ENCODE results near the gene TSNAXIP1. TPM values are rescaled to one million over a fixed set of nuclear protein-coding genes. Genes with fewer than 3 reads are reported as not detected.

TSNAXIP1 gene
- polyA plus RNA-seq, 3 donors = 0.23 TPM; not detected in 2

- Histone ChIP-seq H3K4me3 (replicated peaks in 1 of 3; ENCODE audit: low read depth in 2 of 3, low read length in 3 of 3) (peak overlapping the region in 1 of 3 experiments; percentile 90), H3K36me3 (replicated peaks in 1 of 2; ENCODE audit: control insufficient read depth in 1 of 2, insufficient read depth in 2 of 2, low read length in 2 of 2) (no peaks in the 10 kb centered on the region), H3K9me3 (replicated peaks in 1 of 2; ENCODE audit: control insufficient read depth in 1 of 2, insufficient read depth in 1 of 2, low read length in 2 of 2) (no peaks in the 10 kb centered on the region), H3K9ac (ENCODE audit: insufficient read depth, low read length, poor library complexity, severe bottlenecking) (peak overlapping the region; percentile 83), H3K79me2 (ENCODE audit: insufficient read depth, low read length) (peaks cover 93% of the 10 kb centered on the region), H4K20me1 (ENCODE audit: insufficient read depth, low read length) (peaks cover 45% of the 10 kb centered on the region), H2AFZ (ENCODE audit: insufficient read depth, low read depth, low read length, poor library complexity, severe bottlenecking) (no peak overlapping the region), H3K27me3 (ENCODE audit: control insufficient read depth in 2 of 2, insufficient read depth in 2 of 2, low read length in 2 of 2) (no peaks in the 10 kb centered on the region), H3K27ac (ENCODE audit: low read depth in 1 of 2, low read length in 2 of 2) (peak overlapping the region in 1 of 2 donors; percentile 83), H3K4me2 (replicated peaks; ENCODE audit: extremely low read depth, low read length, poor library complexity, severe bottlenecking) (peak overlapping the region; percentile 97), H3K4me1 (ENCODE audit: control insufficient read depth in 1 of 2, insufficient read depth in 2 of 2, low read length in 2 of 2) (peaks cover 43 to 49% of the 10 kb centered on the region in 2 donors)
- peak overlapping the region in 3 of 7 donors; percentile 56 to 89 (median 70) for H3K27ac Mint-ChIP-seq
- H3K4me1 Mint-ChIP-seq = peaks cover 43% of the 10 kb centered on the region
- WGBS (ENCODE audit: insufficient coverage) = 96% methylated on average over 9 of the region's 11 CpGs
- intact Hi-C loops (cut with micrococcal nuclease) = loop anchor here in 1 of 2 donors (10.0 kb wide), 1 partner anchor 183 kb away; the partner anchor contains the start of genes ACD, C16orf86, ENKD1 and PARD6A
- TF ChIP-seq CTCF (IDR thresholded peaks at IDR 0.05) = no peak
- H3K36me3 Mint-ChIP-seq = peaks cover 4 to 5% of the 10 kb centered on the region in 2 donors
- no peak for DNase-seq
- peaks cover 0 to 1% (median 1%) of the 10 kb centered on the region in 3 donors for H3K27me3 Mint-ChIP-seq (ENCODE audit: low read depth in 3 of 3)
- peaks cover 0 to 3% (median 0%) of the 10 kb centered on the region in 7 donors for H3K9me3 Mint-ChIP-seq
- peak overlapping the region in 1 of 2 donors; percentile 89 for H3K4me3 Mint-ChIP-seq
Observed at GRCh38 chr16:67848118-67848517, 41.4 kb downstream of the TSNAXIP1 start.

GRCh38 chr16:67853670-67854069 lies 47.0 kb downstream of the TSNAXIP1 start:
- H3K4me1 Mint-ChIP-seq = peaks cover 20% of the 10 kb centered on the region
- H3K27me3 ChIP-seq (ENCODE audit: control insufficient read depth in 2 of 2, insufficient read depth in 2 of 2, low read length in 2 of 2) = no peaks in the 10 kb centered on the region
- no peak overlapping the region for H3K4me3 ChIP-seq (replicated peaks in 1 of 3; ENCODE audit: low read depth in 2 of 3, low read length in 3 of 3)
- 100% methylated on average over 1 of the region's 3 CpGs for WGBS (ENCODE audit: insufficient coverage)
- intact Hi-C loops (cut with micrococcal nuclease) = no loop called here
- peaks cover 59% of the 10 kb centered on the region for H4K20me1 ChIP-seq (ENCODE audit: insufficient read depth, low read length)
- peaks cover 0 to 1% (median 0%) of the 10 kb centered on the region in 3 donors for H3K27me3 Mint-ChIP-seq (ENCODE audit: low read depth in 3 of 3)
- no peaks in the 10 kb centered on the region for H3K36me3 ChIP-seq (replicated peaks in 1 of 2; ENCODE audit: control insufficient read depth in 1 of 2, insufficient read depth in 2 of 2, low read length in 2 of 2)
- peaks cover 4 to 7% of the 10 kb centered on the region in 2 donors for H3K4me1 ChIP-seq (ENCODE audit: control insufficient read depth in 1 of 2, insufficient read depth in 2 of 2, low read length in 2 of 2)
- no peak overlapping the region for H3K4me2 ChIP-seq (replicated peaks; ENCODE audit: extremely low read depth, low read length, poor library complexity, severe bottlenecking)
- no peak for DNase-seq
- peaks cover 2 to 3% of the 10 kb centered on the region in 2 donors for H3K36me3 Mint-ChIP-seq
- H2AFZ ChIP-seq (ENCODE audit: insufficient read depth, low read depth, low read length, poor library complexity, severe bottlenecking) = no peak overlapping the region
- H3K9me3 ChIP-seq (replicated peaks in 1 of 2; ENCODE audit: control insufficient read depth in 1 of 2, insufficient read depth in 1 of 2, low read length in 2 of 2) = no peaks in the 10 kb centered on the region
- H3K4me3 Mint-ChIP-seq = no peak overlapping the region
- TF ChIP-seq CTCF (IDR thresholded peaks at IDR 0.05) = no peak
- peak overlapping the region in 2 of 7 donors; percentile 18 to 76 for H3K27ac Mint-ChIP-seq
- H3K9ac ChIP-seq (ENCODE audit: insufficient read depth, low read length, poor library complexity, severe bottlenecking) = no peak overlapping the region
- peaks cover 99% of the 10 kb centered on the region for H3K79me2 ChIP-seq (ENCODE audit: insufficient read depth, low read length)
- no peak overlapping the region for H3K27ac ChIP-seq (ENCODE audit: low read depth in 1 of 2, low read length in 2 of 2)
- H3K9me3 Mint-ChIP-seq = peaks cover 0 to 2% (median 0%) of the 10 kb centered on the region in 7 donors

All from CD14-positive monocyte (primary cell).